GM21390 (cell line): ENCODE results near the gene SGCD.

ENCODE experiments used
- ATAC-seq: cut with Tn5 transposase; IDR thresholded peaks from one replicate; pipeline ENCODE4 v1.9.1; 2021; ENCODE audit not compliant: unreplicated experiment

SGCD gene

GRCh38 chr5:156451505-156451904, 124.5 kb downstream of the SGCD start:
- ATAC-seq = no peak

GRCh38 chr5:156456857-156457256, 129.9 kb downstream of the SGCD start:
- ATAC-seq = peak; percentile 71

GRCh38 chr5:156459812-156460385, 132.9 kb downstream of the SGCD start:
- no peak for ATAC-seq

GRCh38 chr5:156460471-156460870, 133.5 kb downstream of the SGCD start:
- ATAC-seq = no peak

GRCh38 chr5:156466871-156467270, 139.9 kb downstream of the SGCD start:
- no peak for ATAC-seq

- ATAC-seq = no peak
These were observed 142.7 kb downstream of the SGCD start for GRCh38 chr5:156469636-156470035.

GRCh38 chr5:156471893-156472292, 144.9 kb downstream of the SGCD start:
- no peak for ATAC-seq

GRCh38 chr5:156473269-156473908, 146.4 kb downstream of the SGCD start:
- no peak for ATAC-seq

GRCh38 chr5:156474251-156474650, 147.3 kb downstream of the SGCD start:
- no peak for ATAC-seq

- no peak for ATAC-seq
These were observed 148.5 kb downstream of the SGCD start for GRCh38 chr5:156475182-156476157.

GRCh38 chr5:156476158-156476551, 149.2 kb downstream of the SGCD start:
- no peak for ATAC-seq

- no peak for ATAC-seq
These were observed 149.7 kb downstream of the SGCD start for GRCh38 chr5:156476678-156477077.

- no peak for ATAC-seq
These were observed 150.2 kb downstream of the SGCD start for GRCh38 chr5:156477196-156477595.

- ATAC-seq = no peak
These were observed 152.9 kb downstream of the SGCD start for GRCh38 chr5:156479849-156480248.

- no peak for ATAC-seq
These were observed 154.8 kb downstream of the SGCD start for GRCh38 chr5:156481741-156482140.

GRCh38 chr5:156482818-156483217, 155.9 kb downstream of the SGCD start:
- ATAC-seq = no peak

- ATAC-seq = no peak
These were observed 159.7 kb downstream of the SGCD start for GRCh38 chr5:156486394-156487238.

GRCh38 chr5:156491766-156492165, 164.8 kb downstream of the SGCD start:
- ATAC-seq = no peak

GRCh38 chr5:156496291-156496690, 169.3 kb downstream of the SGCD start:
- ATAC-seq = no peak

GRCh38 chr5:156497804-156498208, 170.8 kb downstream of the SGCD start:
- no peak for ATAC-seq
